ENCODE results near the gene HEBP2.

Gene HEBP2

GRCh38 chr6:138397128-138398122, 6.6 kb upstream of the HEBP2 start:
- no peak for DNase-seq

DNA sequence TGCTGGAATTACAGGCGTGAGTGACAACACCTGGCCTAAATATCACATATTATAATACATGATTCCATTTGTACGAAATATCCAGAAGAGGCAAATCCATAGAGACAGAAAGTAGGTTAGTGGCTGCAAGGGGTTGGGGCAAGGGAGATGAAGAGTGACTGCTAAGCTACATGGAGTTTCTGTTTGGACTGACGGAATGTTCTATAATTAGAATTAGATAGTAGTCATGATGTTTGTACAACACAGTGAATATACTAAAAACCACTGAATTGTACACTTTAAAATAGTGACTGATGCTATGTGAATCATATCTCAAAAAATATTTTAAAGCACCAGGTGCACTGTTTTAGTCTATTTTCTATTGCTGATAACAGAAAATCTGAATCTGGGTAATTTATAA, 3.7 kb upstream of the HEBP2 start:
- no peak for DNase-seq

GRCh38 chr6:138401960-138402837, 1.8 kb upstream of the HEBP2 start:
- DNase-seq = no peak

DNA sequence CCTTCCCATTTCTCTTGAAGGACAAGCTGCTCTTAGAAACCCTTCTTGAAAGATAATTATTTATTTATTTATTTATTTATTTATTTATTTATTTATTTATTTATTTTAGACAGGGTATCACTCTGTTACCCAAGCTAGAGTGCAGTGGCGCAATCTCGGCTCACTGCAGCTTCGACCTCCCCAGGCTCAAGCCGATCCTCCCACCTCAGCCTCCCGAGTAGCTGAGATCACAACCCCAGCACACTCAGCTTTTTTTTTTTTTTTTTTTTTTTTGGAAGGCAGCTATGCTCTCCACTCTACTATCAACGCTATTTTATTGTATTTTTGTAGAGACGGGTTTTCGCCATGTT, 1.2 kb upstream of the HEBP2 start:
- no peak for DNase-seq

GRCh38 chr6:138403324-138403800, 661 bp upstream of the HEBP2 start:
- DNase-seq = no peak

- DNase-seq = no peak
Observed at GRCh38 chr6:138404666-138405337, 779 bp downstream of the HEBP2 start.

- DNase-seq = no peak
Observed at GRCh38 chr6:138405816-138406413, 1.9 kb downstream of the HEBP2 start.

DNA sequence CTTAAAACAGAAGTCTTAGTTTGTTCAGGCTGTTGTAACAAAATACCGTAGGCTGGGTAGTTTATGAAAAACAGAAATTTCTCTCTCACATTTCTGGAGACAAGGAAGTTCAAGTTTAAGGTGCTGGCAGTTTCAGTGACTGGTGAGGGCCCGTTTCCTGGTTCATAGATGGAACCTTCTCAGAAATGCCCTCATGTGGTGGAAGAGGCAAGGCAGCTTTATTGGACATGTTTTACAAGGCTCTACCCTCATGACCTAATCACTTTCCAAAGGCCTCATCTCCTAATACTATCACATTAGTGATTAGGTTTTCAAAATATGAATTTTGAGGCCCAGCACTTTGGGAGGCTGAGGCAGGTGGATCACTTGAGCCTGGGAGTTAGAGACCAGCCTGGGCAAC, 2.4 kb downstream of the HEBP2 start:
- DNase-seq = no peak

DNA sequence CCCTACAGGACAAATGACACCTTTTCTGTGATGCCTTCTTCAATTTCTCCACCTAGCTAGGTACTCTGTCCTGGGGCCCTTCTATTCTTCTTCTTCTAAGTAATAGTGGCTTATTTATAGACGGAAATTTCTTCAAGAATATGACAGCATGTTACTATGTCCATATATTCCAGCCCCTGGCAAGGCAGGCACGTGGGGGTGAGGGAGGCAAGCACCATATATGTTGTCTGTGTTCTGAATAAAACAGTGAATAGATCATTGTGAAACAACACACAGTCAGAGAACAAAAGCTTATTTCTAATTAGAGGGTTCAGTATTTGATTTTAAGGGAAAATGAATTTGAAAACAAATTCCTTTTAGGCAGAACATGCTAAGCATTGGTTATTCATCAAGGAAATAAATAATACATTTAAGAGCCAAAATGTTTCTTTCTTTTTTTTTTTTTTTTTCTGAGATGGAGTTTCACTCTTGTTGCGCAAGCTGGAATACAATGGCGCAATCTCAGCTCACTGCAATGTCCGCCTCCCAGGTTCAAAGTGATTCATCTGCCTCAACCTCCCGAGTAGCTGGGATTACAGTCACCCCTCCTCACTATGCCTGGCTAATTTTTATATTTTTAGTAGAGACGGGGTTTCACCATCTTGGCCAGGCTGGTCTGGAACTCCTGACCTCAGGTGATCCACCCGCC, 6.2 kb downstream of the HEBP2 start:
- no peak for DNase-seq

DNA sequence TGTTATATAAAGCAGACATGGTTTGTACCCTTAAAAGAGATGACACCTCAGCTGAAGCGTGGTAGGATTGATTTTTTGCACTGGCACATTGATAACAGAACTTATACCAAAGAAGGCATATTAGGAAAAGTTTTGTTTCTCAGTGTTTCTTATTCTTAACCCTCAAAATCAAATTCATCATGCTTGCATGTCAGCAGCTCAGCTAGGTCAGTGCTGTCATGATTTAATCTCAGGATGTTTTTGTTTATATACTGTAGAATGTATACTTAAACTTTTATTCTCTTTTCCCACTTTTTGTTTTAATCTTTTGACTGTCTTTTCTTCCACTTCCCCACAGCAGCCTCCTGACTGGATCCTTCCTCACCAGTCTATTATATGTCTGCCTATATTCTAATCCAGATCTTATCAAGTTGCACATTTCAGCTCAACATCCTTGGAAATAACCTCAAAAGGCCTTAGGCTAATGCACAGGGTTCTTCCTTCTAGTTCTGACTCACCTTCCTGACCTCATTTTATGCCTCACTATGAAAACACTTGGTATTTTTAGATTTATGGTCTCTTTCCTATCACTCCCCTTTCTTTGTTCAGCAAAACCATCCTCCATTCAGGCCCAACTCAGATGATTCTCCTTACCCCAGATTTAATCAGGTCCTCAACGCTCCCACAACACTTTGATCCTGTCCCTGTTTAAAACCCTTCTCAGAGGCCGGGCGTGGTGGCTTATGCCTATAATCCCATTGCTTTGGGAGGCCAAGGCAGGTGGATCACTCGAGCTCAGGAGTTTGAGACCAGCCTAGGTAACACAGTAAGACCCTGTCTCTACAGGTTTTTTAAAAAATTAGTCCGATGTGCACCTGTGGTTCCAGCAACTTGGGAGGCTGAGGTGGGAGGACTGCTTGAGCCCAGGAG, 7.2 kb downstream of the HEBP2 start:
- peak; percentile 67 for DNase-seq

DNA sequence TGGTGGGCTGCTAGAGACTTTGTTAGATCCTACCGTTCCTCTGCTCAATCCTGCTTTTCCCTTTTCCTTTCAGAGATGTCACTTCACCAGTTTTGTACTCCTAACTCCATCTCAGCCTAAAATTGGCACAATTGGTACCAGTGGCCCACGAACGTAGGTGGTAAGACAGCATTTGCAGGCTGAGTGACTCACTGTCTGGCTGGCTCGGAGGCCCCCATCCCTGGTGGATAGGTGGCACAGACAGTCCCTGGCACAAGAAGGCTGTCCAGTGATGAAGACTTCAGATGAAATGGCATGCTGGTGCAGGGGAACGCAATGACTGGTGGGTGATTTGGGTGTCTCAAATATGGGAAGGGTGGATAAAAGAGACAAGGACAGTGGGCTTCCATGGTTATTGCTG, 11.1 kb downstream of the HEBP2 start:
- DNase-seq = no peak

- no peak for DNase-seq
Observed at GRCh38 chr6:138416206-138416605, 12.2 kb downstream of the HEBP2 start.

GRCh38 chr6:138417493-138418117, 13.6 kb downstream of the HEBP2 start:
- DNase-seq = no peak

DNA sequence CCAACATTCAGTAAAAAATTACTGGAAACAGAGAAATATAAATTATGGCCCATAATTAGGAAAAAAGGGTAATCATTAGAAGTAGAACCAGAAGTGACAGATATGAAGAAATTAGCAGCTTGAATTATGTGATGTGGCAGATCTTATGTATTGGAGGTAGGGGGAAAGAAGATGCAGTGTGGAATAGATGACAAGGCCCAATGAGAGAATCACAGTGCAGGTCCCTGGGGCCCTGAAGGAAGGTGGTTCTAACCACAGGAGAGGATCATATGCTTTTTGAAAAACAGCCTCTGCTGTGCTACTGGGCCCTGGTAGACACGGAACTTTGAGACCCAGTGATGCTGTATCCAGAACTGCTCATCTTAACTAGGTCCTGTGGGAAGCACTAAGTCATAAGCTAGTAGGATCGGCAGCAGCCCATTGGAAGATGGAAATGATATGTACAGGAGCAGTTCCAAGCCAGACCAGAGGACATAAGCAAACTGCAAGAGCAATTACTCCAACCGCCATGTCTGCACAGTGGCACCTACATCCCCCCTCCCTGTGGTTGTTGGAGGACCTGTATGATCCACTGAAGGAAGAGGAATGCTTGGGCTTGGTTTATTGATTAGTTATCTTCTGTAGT, 14.2 kb downstream of the HEBP2 start:
- no peak for DNase-seq

- DNase-seq = no peak
Observed at GRCh38 chr6:138419766-138420165, 15.7 kb downstream of the HEBP2 start.

GRCh38 chr6:138420356-138420755, 16.3 kb downstream of the HEBP2 start:
- DNase-seq = no peak

DNA sequence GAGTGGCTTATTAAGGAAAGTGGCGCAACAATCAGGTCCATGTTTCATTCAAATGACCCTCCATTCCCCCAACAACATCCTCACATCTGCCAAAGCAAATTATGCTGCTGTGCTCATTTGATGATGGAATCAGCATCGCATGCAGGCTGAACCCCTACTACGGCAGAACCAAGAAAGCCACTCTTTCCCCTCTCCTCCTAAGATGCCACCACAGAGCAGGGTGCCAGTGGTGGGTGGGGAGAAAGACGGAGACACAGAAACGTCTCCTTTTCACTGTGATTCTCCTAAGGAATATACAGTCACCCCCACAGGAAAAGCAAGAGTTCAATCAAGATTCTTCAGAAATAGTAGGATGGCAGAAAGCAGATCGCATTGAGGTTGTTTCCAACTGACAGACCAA, 17.1 kb downstream of the HEBP2 start:
- DNase-seq = no peak

- DNase-seq = no peak
Observed at GRCh38 chr6:138421608-138422007, 17.6 kb downstream of the HEBP2 start.

DNA sequence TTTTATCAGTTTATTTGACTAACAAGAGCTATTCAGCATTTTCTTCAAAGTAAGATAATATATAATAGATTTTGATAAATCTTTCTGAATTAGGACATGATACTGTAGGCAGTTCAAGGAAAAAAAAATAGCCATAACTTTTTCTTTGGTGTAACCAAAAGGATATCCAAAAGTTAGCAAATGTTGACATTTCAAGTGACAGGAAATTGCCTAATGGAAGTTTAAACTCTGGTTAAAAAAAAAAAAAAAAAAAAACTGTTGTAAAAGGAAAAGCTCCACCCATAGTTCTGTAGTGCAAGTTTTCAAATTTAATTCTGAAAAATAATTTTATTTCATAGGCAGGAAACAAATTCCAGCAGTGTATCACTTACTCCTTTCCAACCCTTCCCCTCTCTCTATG, 18.8 kb downstream of the HEBP2 start:
- DNase-seq = no peak

Data from kidney glomerular epithelial cell (primary cell).